ENCODE data around the gene ADAD2. TPM values are rescaled to one million over a fixed set of nuclear protein-coding genes. Genes with fewer than 3 reads are reported as not detected.

ADAD2 gene
- total RNA-seq, 1 donor from 2014 or later: not detected

- Histone ChIP-seq H3K4me2 (no peak overlapping the region), H3K4me3 (no peak overlapping the region), H3K9ac (no peak overlapping the region), H3K27me3 (no peaks in the 10 kb centered on the region), H3F3A (ENCODE audit: low read depth) (peaks cover 4% of the 10 kb centered on the region), H3K36me3 (no peaks in the 10 kb centered on the region), H3K79me2 (ENCODE audit: low read depth) (no peaks in the 10 kb centered on the region), H3K4me1 (no peaks in the 10 kb centered on the region), H3K9me3 (ENCODE audit: low read depth) (no peaks in the 10 kb centered on the region), H4K20me1 (ENCODE audit: low read depth) (no peaks in the 10 kb centered on the region), H3K27ac (no peak overlapping the region), H2AFZ (replicated peaks) (no peak overlapping the region)
- Mint-ChIP-seq H3K4me3 (no peak overlapping the region), H3K27me3 (ENCODE audit: insufficient read depth, low read depth) (peaks cover 16% of the 10 kb centered on the region), H3K27ac (peak overlapping the region; percentile 44), H3K36me3 (no peaks in the 10 kb centered on the region), H3K9me3 (no peaks in the 10 kb centered on the region), H3K4me1 (peaks cover 34% of the 10 kb centered on the region)
- DNase-seq (ENCODE audit: low spot score): no peak
- TF ChIP-seq EZH2 (IDR thresholded peaks at IDR 0.05) (no peak), CTCF (IDR thresholded peaks at IDR 0.05) (no peak), EZH2phosphoT487 (IDR thresholded peaks at IDR 0.05) (no peak)
Measured at GRCh38 chr16:84229471-84229870, 38.5 kb downstream of the ADAD2 start.

GRCh38 chr16:84232060-84232459 is 41.1 kb downstream of the ADAD2 start:
- peaks cover 14% of the 10 kb centered on the region for H3K27me3 Mint-ChIP-seq (ENCODE audit: insufficient read depth, low read depth)
- Histone ChIP-seq H3K4me3 (no peak overlapping the region), H3F3A (ENCODE audit: low read depth) (peaks cover 4% of the 10 kb centered on the region), H3K4me2 (no peak overlapping the region), H3K9me3 (ENCODE audit: low read depth) (no peaks in the 10 kb centered on the region), H3K79me2 (ENCODE audit: low read depth) (no peaks in the 10 kb centered on the region), H3K36me3 (no peaks in the 10 kb centered on the region), H3K27me3 (no peaks in the 10 kb centered on the region), H2AFZ (replicated peaks) (no peak overlapping the region), H4K20me1 (ENCODE audit: low read depth) (no peaks in the 10 kb centered on the region), H3K4me1 (no peaks in the 10 kb centered on the region), H3K9ac (no peak overlapping the region), H3K27ac (no peak overlapping the region)
- no peak for TF ChIP-seq CTCF (IDR thresholded peaks at IDR 0.05)
- no peak for TF ChIP-seq EZH2phosphoT487 (IDR thresholded peaks at IDR 0.05)
- no peak for TF ChIP-seq EZH2 (IDR thresholded peaks at IDR 0.05)
- peaks cover 36% of the 10 kb centered on the region for H3K4me1 Mint-ChIP-seq
- no peaks in the 10 kb centered on the region for H3K36me3 Mint-ChIP-seq
- no peak overlapping the region for H3K4me3 Mint-ChIP-seq
- no peak for DNase-seq (ENCODE audit: low spot score)
- no peak overlapping the region for H3K27ac Mint-ChIP-seq
- H3K9me3 Mint-ChIP-seq: no peaks in the 10 kb centered on the region

GRCh38 chr16:84232969-84233368 is 42.0 kb downstream of the ADAD2 start:
- Histone ChIP-seq H3K27ac (no peak overlapping the region), H3K4me1 (no peaks in the 10 kb centered on the region), H3K9ac (no peak overlapping the region), H4K20me1 (ENCODE audit: low read depth) (no peaks in the 10 kb centered on the region), H3F3A (ENCODE audit: low read depth) (peaks cover 4% of the 10 kb centered on the region), H3K27me3 (no peaks in the 10 kb centered on the region), H3K4me2 (no peak overlapping the region), H3K36me3 (no peaks in the 10 kb centered on the region), H2AFZ (replicated peaks) (no peak overlapping the region), H3K9me3 (ENCODE audit: low read depth) (no peaks in the 10 kb centered on the region), H3K4me3 (no peak overlapping the region), H3K79me2 (ENCODE audit: low read depth) (no peaks in the 10 kb centered on the region)
- Mint-ChIP-seq H3K27me3 (ENCODE audit: insufficient read depth, low read depth) (peaks cover 11% of the 10 kb centered on the region), H3K9me3 (no peaks in the 10 kb centered on the region), H3K36me3 (no peaks in the 10 kb centered on the region), H3K4me3 (no peak overlapping the region), H3K27ac (no peak overlapping the region), H3K4me1 (peaks cover 30% of the 10 kb centered on the region)
- no peak for DNase-seq (ENCODE audit: low spot score)
- TF ChIP-seq EZH2 (IDR thresholded peaks at IDR 0.05): no peak
- TF ChIP-seq EZH2phosphoT487 (IDR thresholded peaks at IDR 0.05): no peak
- TF ChIP-seq CTCF (IDR thresholded peaks at IDR 0.05): no peak
